ENCODE data around the gene ECSIT.
A peak's percentile ranks its signal among the peaks of the same experiment; 100 is the strongest.

ECSIT gene

GRCh38 chr19:11486661-11487503 is 42.1 kb downstream of the ECSIT start:
- Mint-ChIP-seq H3K27me3 (peaks cover 10% of the 10 kb centered on the region), H3K4me3 (no peak overlapping the region), H3K9me3 (no peaks in the 10 kb centered on the region), H3K36me3 (ENCODE audit: insufficient read depth) (peaks cover 13% of the 10 kb centered on the region), H3K27ac (ENCODE audit: low read depth) (no peak overlapping the region), H3K4me1 (peaks cover 13% of the 10 kb centered on the region)
- DNase-seq (ENCODE audit: low spot score in 2 of 2), result no peak
- no peak for ATAC-seq (replicated peaks; ENCODE audit: extremely low read depth, poor library complexity, severe bottlenecking)

GRCh38 chr19:11485245-11485837 is 43.6 kb downstream of the ECSIT start:
- peaks cover 22% of the 10 kb centered on the region for H3K4me1 Mint-ChIP-seq
- H3K4me3 Mint-ChIP-seq, result no peak overlapping the region
- ATAC-seq (replicated peaks; ENCODE audit: extremely low read depth, poor library complexity, severe bottlenecking) (no peak), DNase-seq (ENCODE audit: low spot score in 2 of 2) (no peak)
- peaks cover 20% of the 10 kb centered on the region for H3K27me3 Mint-ChIP-seq
- no peak overlapping the region for H3K27ac Mint-ChIP-seq (ENCODE audit: low read depth)
- peaks cover 18% of the 10 kb centered on the region for H3K36me3 Mint-ChIP-seq (ENCODE audit: insufficient read depth)
- H3K9me3 Mint-ChIP-seq, result no peaks in the 10 kb centered on the region

- Mint-ChIP-seq H3K27me3 (peaks cover 30% of the 10 kb centered on the region), H3K36me3 (ENCODE audit: insufficient read depth) (peaks cover 16% of the 10 kb centered on the region), H3K4me3 (no peak overlapping the region), H3K27ac (ENCODE audit: low read depth) (no peak overlapping the region), H3K4me1 (peaks cover 22% of the 10 kb centered on the region), H3K9me3 (no peaks in the 10 kb centered on the region)
- ATAC-seq (replicated peaks; ENCODE audit: extremely low read depth, poor library complexity, severe bottlenecking), result no peak
- no peak for DNase-seq (ENCODE audit: low spot score in 2 of 2)
Measured at GRCh38 chr19:11483366-11484111, 45.4 kb downstream of the ECSIT start.

- Mint-ChIP-seq H3K4me1 (peaks cover 22% of the 10 kb centered on the region), H3K27me3 (peaks cover 32% of the 10 kb centered on the region), H3K9me3 (no peaks in the 10 kb centered on the region), H3K27ac (ENCODE audit: low read depth) (peak overlapping the region; percentile 4), H3K4me3 (peak overlapping the region; percentile 69), H3K36me3 (ENCODE audit: insufficient read depth) (peaks cover 16% of the 10 kb centered on the region)
- ATAC-seq (replicated peaks; ENCODE audit: extremely low read depth, poor library complexity, severe bottlenecking) (peak; percentile 96), DNase-seq (ENCODE audit: low spot score in 2 of 2) (peak; percentile 74 to 84)
Measured at GRCh38 chr19:11482384-11483050, 46.4 kb downstream of the ECSIT start.

- H3K4me1 Mint-ChIP-seq, result peaks cover 22% of the 10 kb centered on the region
- peak overlapping the region; percentile 69 for H3K4me3 Mint-ChIP-seq
Measured at GRCh38 chr19:11481534-11482383, 47.2 kb downstream of the ECSIT start.

GRCh38 chr19:11480715-11481533 is 48.0 kb downstream of the ECSIT start, which contains the start of gene ELAVL3:
TSS of gene ELAVL3 (minus strand) at chr19:11481046. CDS start at chr19:11480608, 438 bp downstream.
- ATAC-seq (replicated peaks; ENCODE audit: extremely low read depth, poor library complexity, severe bottlenecking), result no peak
- Mint-ChIP-seq H3K27ac (ENCODE audit: low read depth) (peak within 1 kb of the TSS; percentile 4), H3K36me3 (ENCODE audit: insufficient read depth) (peaks cover 16% of the 10 kb centered on the region), H3K4me3 (peak within 1 kb of the TSS; percentile 69), H3K4me1 (peaks cover 22% of the 10 kb centered on the region), H3K27me3 (peaks cover 32% of the 10 kb centered on the region), H3K9me3 (no peaks in the 10 kb centered on the region)
- DNase-seq (ENCODE audit: low spot score in 2 of 2), result no peak

More at GRCh38 chr19:11481534-11482383, 47.2 kb downstream of the ECSIT start:
- DNase-seq (ENCODE audit: low spot score in 2 of 2), result no peak
- H3K36me3 Mint-ChIP-seq (ENCODE audit: insufficient read depth), result peaks cover 16% of the 10 kb centered on the region
- ATAC-seq (replicated peaks; ENCODE audit: extremely low read depth, poor library complexity, severe bottlenecking), result peak; percentile 56
- peak overlapping the region; percentile 4 for H3K27ac Mint-ChIP-seq (ENCODE audit: low read depth)
- H3K27me3 Mint-ChIP-seq, result peaks cover 32% of the 10 kb centered on the region
- H3K9me3 Mint-ChIP-seq, result no peaks in the 10 kb centered on the region

GRCh38 chr19:11479898-11480714 is 48.8 kb downstream of the ECSIT start:
- DNase-seq (ENCODE audit: low spot score in 2 of 2) (no peak), ATAC-seq (replicated peaks; ENCODE audit: extremely low read depth, poor library complexity, severe bottlenecking) (no peak)
- Mint-ChIP-seq H3K27me3 (peaks cover 32% of the 10 kb centered on the region), H3K4me1 (peaks cover 22% of the 10 kb centered on the region), H3K9me3 (no peaks in the 10 kb centered on the region), H3K27ac (ENCODE audit: low read depth) (no peak overlapping the region), H3K36me3 (ENCODE audit: insufficient read depth) (peaks cover 15% of the 10 kb centered on the region), H3K4me3 (no peak overlapping the region)

- peaks cover 22% of the 10 kb centered on the region for H3K4me1 Mint-ChIP-seq
- peak overlapping the region; percentile 48 for H3K4me3 Mint-ChIP-seq
- peaks cover 15% of the 10 kb centered on the region for H3K36me3 Mint-ChIP-seq (ENCODE audit: insufficient read depth)
- peaks cover 32% of the 10 kb centered on the region for H3K27me3 Mint-ChIP-seq
- DNase-seq (ENCODE audit: low spot score in 2 of 2) (no peak), ATAC-seq (replicated peaks; ENCODE audit: extremely low read depth, poor library complexity, severe bottlenecking) (no peak)
- no peaks in the 10 kb centered on the region for H3K9me3 Mint-ChIP-seq
- peak overlapping the region; percentile 67 for H3K27ac Mint-ChIP-seq (ENCODE audit: low read depth)
Measured at GRCh38 chr19:11479090-11479897, 49.6 kb downstream of the ECSIT start.

GRCh38 chr19:11478167-11479089 is 50.5 kb downstream of the ECSIT start:
- Mint-ChIP-seq H3K4me1 (peaks cover 22% of the 10 kb centered on the region), H3K27me3 (peaks cover 32% of the 10 kb centered on the region), H3K27ac (ENCODE audit: low read depth) (peak overlapping the region; percentile 67), H3K4me3 (no peak overlapping the region), H3K36me3 (ENCODE audit: insufficient read depth) (peaks cover 15% of the 10 kb centered on the region), H3K9me3 (no peaks in the 10 kb centered on the region)
- no peak for DNase-seq (ENCODE audit: low spot score in 2 of 2)
- ATAC-seq (replicated peaks; ENCODE audit: extremely low read depth, poor library complexity, severe bottlenecking), result no peak

Measured in central memory CD8-positive, alpha-beta T cell (primary cell).